NCI-H2227 (cell line): Measurements from ENCODE around the gene SHE.
A peak's percentile ranks its signal among the peaks of the same experiment; 100 is the strongest.
"Not testable (repeated sequence)": the region's sequence is repeated elsewhere in the genome, so short reads cannot be mapped to it uniquely, and the experiment has no call there.

ENCODE experiments used
- DNase-seq: peaks from one replicate; lab custom pipeline; 2025; ENCODE audit not compliant: unreplicated experiment; lab: John Stamatoyannopoulos, UW

SHE gene

DNA sequence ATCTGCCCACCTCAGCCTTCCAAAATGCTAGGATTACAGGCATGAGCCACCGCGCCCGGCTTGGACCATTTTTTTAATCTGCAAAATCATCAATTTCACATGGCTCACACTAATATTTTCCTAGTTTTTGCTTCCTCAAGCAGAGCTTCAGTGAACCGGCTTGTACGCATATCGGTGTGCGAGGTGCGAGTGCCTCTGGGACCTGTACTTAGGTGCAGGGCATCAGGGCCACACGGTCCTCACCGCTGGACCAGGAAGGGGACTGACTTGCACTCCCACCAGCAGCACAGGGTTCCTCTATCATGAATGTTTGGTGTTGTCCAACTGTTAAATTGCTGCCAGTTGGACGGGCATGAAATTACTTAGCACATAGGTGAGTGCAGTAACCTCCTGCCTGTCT is 15.4 kb upstream of the SHE start:
- DNase-seq, result no peak

DNA sequence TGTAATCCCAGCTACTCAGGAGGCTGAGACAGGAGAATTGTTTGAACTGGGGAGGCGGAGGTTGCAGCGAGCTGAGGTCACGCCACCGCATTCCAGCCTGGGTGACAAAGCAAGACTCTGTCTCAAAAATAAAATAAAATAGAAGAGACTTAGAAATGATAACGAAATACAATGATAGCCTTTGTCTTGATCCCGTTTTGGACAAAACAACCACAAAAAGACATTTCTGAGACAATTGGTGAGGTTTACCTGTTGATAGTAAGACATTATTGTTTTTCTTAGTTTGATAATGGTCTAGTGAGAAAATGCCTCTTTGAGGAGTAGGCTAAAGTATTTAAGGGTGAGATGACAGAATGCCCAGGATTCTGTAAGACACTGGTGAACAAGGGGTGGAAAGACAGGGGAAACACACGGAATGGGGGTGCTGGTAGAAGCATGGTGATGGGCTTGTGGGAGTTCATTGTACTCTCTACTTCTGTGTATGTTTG is 11.9 kb upstream of the SHE start:
- no peak for DNase-seq

DNA sequence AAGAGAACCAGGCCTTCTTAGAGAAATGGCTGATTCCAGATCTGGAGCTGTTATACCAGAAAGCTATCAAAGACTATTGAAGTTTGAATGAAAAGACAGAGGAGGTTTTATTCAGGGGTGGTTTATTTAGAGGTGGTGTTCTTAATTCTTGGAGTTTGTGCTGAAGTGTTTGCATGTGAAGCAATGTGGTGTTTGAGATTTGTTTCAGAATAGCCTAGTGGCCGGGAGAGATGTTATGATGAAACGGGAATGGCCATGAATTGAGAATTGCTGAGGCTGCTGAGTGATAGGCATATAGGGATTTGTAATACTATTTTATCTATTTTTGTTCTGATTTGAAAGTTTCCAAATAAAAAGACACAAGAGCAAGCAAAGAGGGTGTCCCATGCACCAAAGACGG is 10.5 kb upstream of the SHE start:
- DNase-seq, result no peak

DNA sequence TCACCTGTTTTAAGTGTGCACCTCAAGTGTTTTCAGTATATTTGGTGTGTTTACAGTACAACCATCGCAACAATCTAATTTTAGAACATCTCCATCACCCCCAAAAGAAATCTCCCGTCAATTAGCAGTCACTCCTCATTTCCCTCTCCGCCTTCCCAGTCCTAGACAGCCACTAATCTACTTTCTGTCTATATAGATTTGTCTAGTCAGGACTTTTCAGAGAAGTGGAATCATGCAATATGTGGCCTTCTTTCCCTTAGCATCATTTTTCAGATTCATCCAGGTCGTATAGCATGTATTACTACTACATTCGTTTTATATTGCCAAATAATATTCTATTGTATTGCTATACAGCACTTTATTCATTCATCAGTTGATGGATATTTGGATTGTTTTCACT is 1.7 kb upstream of the SHE start:
- no peak for DNase-seq

DNA sequence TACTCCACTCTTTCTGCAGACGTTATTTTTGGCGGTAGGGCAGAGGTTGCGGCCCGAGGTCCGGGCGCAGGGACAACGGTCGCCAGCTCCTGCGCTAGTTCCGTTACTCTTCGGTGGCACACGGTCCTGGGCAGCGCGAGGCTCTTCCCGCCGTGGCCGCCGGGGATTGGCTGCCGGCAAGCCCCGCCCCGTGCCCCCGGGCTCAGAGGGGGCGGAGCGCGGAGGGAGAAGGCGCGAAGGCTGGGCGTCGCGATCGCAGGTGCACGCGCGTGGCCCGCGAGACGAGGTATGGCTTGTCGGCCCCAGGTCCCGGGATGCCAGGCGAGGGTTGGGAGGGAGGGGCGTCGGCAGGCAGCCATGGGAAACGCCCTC is 518 bp upstream of the SHE start:
- DNase-seq, result peak; percentile 72

DNA sequence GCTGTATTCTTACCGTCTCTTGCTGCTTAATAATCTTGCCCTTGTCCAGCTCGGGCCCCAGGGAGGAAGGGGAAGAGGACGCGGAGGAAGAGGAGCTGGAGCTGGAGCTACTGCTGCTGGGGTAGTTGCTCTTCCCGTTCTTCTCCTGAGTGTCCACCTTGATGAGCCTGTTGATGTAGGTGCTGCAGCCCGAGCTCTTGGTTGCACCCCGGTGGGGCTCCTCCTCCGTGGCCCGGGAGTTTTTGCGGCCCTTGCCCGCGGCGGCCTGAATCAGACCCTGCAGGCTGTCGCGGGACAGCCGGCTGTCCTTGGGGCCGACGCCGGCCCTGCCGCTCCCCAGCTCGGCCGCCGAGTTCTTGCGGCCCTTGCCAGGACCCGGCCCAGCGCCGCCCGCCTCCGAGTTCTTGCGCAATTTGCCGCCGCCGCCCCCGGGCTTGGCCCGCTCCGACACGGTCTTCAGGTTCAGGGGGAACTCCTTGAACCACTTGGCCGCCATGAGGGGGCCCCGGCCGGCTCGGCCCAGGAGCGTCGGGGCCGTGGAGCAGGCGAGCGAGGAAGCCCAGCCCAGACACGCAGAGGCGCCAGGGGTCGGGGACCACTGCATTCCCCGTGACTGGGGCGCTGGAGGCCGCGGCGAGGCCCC is 668 bp downstream of the SHE start:
- peak; percentile 44 for DNase-seq

DNA sequence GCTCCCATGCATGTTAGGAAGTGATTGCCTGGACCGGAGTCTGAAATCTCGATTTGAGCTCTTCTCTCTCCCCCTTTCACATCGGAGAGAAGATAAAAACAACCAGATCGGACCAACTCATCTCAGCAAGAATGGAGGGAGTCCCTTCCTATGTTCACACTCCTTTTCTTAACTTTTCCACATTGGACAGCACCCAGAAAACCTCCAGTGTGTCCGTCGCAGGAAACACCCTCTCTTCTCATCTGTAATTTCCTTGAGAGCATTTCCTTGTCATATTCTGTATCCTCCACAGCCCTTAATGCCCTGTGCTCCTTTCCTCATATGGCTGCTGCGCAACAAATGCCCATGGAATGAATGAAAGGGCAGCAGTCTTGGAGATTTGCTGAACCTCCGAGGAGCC is 1.7 kb downstream of the SHE start:
- no peak for DNase-seq

DNA sequence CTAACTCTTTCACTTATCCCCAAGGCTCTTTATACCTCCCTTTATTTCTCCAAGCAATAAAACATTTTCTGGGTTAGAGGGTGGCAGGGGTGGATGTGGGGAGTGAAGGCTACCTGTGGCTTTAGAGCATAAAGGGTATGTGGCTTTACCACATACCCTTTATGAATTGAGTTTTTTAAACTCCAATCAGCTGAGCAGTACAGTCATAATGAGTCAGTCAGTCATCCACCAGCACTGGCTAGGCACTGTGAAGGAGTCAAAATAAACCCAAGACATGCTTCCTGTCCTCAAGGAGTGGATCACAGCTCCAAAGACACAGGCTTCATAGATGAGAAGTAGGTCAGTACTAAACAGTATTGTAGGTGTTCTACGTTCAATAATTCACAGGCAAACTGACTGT is 2.8 kb downstream of the SHE start:
- DNase-seq, result no peak

DNA sequence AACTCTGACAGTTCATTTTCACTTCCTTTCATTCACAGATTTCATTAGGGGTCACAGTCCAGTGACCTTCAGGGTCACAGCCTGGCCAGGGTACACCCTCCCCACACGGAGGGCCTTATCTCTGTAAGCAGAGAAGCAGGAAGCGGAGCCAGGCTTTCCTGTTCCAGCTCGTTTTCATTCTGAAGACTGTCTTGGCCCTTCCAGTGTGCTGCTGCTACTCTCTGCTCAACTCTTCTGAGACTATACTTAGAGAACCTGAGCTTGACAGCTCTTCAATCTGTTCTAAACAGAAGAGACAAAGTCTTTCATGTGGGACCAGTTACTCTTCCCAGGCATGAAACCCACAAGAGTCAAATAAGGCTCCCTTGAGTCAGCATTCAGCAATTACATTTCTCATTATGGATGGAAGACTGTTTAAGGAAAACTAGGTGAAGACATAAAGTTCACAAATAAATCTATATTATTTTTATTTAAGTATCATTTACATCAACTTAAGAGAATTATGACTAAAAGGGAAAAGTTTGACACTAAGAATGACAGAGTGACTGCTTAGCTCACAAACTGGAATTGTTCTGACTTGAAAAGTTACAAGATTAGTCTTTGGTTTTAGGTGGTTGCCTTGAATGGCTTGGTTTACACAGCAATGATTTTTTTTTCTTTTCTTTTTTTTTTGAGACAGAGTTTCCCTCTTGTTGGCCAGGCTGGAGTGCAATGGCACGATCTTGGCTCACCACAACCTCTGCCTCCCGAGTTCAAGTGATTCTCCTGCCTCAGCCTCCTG is 5.0 kb downstream of the SHE start:
- DNase-seq, result no peak

DNA sequence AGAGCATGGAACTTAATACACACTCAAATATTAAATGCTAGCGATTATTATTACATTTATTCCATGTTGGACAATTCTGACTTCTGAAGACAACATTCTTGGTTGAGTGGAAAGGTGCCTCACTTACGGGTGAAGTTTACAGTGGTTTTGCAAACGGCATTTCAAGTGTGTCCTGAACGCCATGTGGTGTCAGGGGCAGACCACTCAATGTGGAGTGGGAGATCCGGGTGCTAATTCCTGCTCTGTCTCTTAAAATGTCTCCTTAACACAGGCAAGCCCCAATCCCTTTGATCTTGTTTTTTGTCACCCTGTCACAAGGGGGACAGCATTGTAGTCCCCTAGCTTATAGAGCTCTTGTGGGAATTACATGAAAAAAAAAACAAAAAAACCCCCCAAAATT is 5.8 kb downstream of the SHE start:
- DNase-seq, result no peak

DNA sequence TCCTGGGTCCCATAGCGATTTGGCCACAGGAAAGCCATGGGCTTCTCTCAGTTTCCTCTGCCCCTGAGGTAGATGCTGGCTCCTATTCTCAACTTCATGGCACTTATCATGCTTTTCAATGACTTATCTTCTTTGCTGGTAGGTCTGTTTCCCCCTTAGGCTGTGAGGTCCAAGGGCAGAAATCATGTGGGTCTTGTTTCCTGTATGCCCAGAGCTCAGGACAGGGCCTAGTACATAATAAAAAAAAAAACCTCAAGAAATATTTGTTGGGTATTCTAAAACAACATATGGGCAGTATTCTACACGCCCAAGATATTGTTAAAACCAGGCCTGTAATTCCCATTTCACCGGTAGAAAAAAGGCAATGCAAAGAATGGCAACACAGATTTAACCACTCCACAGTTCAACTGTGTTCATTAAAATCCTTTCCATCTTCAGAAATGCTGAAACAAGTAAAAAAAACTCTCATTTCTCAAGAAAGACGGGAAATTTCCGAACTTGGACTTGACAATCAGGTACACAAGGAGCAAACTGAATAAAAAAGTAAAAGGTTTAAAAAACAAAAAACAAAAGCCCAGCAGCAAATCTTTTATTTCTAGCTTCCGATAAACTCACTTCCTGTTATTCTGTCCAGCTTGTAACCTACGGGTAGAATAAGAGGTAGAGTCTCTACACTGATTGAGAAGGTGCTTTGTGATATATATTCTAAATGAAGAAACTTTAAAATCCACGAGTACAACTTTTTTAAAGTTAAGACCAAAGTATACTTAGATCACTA is 6.5 kb downstream of the SHE start:
- no peak for DNase-seq

DNA sequence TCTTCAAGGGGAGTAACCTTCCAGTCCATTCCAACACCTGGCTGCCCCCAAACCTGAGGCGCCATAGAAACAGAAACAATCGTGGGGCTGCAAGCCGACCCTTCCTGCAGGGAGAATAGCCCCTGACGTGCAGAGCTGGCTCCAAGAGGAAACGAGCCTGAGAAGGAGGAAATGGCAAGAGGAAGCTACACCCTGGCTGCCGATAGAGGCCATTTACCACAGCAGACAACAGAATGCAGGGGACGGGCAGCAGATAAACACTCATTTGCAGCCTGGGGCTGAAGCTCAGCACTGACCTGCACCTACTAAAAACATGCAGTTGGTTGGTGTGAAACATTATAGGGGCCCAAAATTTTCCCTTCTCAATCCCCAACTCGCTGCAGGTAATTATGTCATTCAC is 8.9 kb downstream of the SHE start:
- peak; percentile 29 for DNase-seq

DNA sequence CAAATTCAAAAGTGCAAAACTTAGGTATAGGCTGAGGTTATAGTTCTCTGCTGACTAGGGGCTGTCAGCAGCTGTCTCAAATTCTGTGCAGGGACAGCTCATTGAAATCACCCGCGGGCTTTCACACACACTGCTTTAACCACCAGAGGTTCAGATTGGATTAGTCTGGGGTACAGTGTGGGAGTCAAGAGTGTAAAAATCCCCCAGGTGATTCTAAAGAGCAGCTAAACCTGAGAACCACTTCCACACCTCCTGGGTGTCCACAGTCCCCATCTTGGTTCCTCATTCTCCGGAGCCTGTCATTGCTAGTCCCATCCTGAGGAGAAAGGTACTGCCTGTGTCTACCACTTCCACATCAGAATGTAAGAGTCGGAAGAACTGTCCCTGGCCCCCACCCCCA is 10.1 kb downstream of the SHE start:
- no peak for DNase-seq

DNA sequence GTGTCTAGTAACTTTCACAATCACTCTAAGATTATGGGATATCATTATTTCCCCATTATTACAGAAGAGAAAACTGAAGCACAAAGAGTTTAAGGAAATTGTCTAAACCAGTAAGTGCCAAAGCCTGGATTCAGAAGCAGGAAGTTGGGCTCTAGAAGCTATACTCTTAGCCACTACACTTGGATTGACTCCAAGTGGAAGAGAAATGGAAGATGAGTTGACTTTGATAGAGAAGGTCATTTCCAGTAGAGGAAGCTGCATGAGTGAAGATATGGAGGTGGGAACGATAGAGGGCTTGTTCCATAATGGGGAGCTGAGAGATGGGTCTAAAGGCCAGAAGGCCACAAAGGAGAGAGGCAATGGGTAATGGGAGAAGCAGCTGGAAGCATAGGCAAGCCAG is 11.9 kb downstream of the SHE start:
- no peak for DNase-seq

DNA sequence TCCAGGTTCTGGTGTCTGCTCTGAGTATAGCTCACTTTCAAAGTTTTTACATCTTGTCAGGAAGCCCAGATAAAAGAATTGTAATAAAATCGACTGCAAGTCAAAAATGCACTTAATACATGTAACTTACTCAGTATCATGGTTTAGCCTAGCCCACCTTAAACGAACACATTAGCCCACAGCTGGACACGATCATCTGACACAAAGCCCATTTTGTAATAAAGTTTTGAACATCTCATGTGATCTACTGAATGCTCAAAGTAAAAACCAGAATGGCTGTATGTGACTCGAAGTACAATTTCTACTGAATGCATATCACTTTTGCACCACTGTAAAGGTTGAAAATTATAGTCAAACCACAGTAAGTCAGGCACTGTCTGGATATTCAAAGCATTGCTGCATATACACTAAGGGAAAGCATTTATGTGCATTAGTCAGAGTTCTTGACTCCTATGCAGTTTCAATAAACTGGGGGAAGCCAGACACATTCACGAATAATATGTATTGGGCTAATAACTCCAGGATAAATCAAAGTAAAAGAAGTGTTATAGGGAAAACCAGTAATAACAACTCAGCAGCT is 12.4 kb downstream of the SHE start:
- no peak for DNase-seq

DNA sequence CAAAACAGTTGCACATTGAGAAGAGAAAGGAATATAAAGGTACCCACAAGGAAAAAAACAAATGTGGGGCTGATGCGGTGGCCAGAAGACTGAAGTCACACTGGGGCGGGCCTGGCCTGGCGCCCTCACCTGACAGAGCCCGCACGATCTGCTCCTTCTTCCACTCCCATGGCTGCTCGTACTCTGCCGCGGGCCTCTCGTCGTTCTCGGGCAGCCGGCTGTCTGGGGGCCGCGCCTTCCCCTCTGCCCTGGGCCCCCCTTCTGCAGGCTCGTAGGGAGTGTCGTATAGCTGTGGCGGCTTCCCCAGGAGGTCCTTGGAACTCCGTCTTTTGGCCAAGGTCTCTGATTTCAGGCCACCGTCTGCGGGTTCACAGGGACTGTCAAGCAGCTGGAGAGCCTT is 13.3 kb downstream of the SHE start:
- DNase-seq, result no peak

DNA sequence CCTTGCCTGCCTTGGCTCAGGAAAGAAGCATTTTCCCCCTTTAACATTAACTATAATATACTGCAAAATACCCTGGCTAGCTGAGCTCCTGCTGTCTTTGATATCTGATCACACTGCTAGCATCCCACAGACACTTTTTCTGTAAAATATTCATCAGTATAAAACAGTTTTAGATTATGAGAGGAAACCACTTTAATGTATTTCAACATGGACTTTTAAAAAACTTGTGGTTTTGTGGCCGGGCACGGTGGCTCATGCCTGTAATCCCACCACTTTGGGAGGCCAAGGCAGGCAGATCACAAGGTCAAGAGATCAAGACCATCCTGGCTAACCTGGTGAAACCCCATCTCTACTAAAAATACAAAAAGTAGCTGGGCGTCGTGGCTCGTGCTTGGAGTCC is 15.5 kb downstream of the SHE start:
- DNase-seq, result not testable (repeated sequence)

DNA sequence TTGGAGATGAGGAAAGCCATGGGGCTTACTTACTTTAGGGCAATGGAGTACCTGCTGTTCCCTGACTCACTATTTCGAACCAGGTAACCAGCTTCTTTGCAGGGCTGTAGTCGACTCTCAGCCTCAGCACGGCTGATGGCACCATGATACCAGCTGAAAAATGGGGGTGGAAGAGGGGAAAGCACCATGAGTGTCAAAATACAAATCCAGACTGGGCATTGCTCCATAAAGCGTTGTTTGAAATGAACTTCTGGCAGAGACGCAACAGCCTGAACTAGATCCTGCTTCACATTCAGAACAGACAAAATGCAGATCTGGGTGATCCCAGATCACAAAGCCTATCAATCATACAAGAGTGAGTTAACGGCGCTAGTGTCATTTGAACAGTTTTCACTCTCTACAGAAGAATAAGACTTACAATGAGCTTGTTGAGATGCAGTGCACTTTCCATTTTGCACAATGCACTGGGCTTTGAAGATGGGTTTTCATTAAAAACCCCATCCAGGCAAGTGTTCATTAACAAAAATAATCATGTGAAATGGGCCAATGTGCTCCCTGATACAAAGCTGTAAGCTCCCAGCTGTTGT is 16.2 kb downstream of the SHE start:
- no peak for DNase-seq

DNA sequence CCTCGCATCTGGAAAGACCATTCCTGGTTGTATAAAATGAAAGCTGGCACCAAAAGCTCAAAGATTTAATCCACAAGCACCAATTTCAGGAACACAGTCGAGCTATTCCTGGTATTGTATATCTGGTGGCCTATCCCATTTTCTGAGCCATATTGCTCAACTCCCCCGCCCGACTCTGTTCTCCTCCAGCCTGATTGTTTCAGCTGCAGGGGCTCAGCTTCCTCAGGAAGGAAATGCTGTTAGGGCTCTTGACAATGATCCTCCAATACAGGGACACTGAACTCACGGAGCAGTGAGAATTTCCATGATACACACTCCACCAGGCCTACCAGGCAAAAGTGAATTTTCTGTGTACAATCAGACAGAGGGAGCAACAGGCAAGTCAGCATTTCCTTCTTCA is 17.1 kb downstream of the SHE start:
- DNase-seq, result no peak

DNA sequence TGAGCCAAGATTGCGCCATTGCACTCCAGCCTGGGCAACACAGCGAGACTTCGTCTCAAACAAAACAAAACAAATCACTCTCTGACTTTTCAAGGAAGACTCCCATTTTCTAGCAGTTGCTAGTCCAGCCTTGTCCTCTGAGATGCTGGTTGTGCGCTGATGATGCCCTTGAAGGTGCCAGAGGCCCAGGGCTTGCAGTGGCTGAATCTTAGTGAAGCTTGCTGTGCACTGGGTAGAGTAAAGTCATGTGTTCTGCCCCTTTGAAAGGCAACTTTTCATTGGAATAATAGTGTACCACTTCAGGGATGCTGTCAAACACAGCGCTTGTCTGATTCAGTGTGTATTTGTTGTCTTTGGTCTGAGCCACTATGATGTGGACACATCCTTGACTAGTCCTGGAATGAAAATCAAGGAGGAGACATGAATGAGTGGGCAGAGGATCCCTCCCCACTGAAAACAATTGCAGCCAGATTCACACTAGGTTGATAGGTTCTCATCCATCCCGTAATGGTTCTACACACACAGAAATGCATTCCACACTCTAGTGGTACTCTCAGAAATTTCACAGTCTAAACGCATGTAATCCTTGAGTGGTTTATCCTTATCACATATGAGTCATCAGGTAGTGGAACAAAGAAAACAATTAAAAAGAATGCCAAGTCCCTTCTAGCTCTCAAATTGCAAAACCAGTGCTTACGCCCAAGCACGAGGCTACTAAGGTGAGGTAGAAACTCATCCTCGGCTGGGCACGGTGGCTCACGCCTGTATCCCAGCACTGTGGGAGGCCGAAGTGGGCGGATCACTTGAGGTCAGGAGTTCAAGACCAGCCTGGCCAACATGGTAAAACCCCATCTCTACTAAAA is 18.0 kb downstream of the SHE start:
- DNase-seq, result no peak
